GM12878 (cell line): Measurements from ENCODE around the gene GALNTL6. TPM values are rescaled to one million over a fixed set of nuclear protein-coding genes. Genes with fewer than 3 reads are reported as not detected.

Experiments
- ATAC-seq: fragments of 200-7000 bp; cut with Tn5 transposase; 3 replicates; pipeline ENCODE4 v1.9.1; 2020; ENCODE audit warnings: mild to moderate bottlenecking, moderate library complexity
- BruUV-seq: library from RNA; stranded (reverse); fragments of 400-500 nt; replicated peaks from 2 replicates; lab custom pipeline; 2021; lab: Mats Ljungman, UMichigan
- CTCF ChIA-PET: fragments of 300-600 bp; sonication (Branson Sonifier 250); formaldehyde crosslinking; extraction: SDS; loops from one replicate; lab custom pipeline; 2021; ENCODE audit warnings: inconsistent platforms; lab: Yijun Ruan, JAX
- POLR2A ChIA-PET: fragments of 350-600 bp; formaldehyde crosslinking; extraction: SDS; loops from one replicate; lab custom pipeline; 2021; ENCODE audit warnings: inconsistent platforms; lab: Charles Lee
- RAD21 ChIA-PET: fragments of 300-600 bp; sonication (Branson Sonifier 250); formaldehyde crosslinking; loops from one replicate; lab custom pipeline; 2023; ENCODE audit warnings: antibody characterized with exemption; ENCODE audit not compliant: unreplicated experiment; lab: Charles Lee
- SMC1A ChIA-PET: fragments of 300-600 bp; sonication (Branson Sonifier 250); formaldehyde crosslinking; loops from one replicate; lab custom pipeline; 2023; ENCODE audit not compliant: unreplicated experiment, uncharacterized antibody; lab: Charles Lee
- DNase-seq: peaks from one replicate; pipeline ENCODE4 v3.0.0-alpha.2; 2011; ENCODE audit warnings: low read depth, low spot score
- FAIRE-seq: peaks from 3 replicates; lab custom pipeline; 2011; peaks lifted over from hg19 to GRCh38; lab: Jason Lieb, UNC
- H2AFZ ChIP-seq: 2 replicates; pipeline ENCODE4 v1.6.0; 2011; ENCODE audit warnings: low read depth, low read length, control low read depth; ENCODE audit not compliant: control insufficient read depth
- H3K27ac ChIP-seq: 2 replicates; pipeline ENCODE4 v1.5.1; 2011; ENCODE audit warnings: control low read depth; ENCODE audit not compliant: control insufficient read depth, insufficient read depth
- H3K27me3 ChIP-seq, 2 experiments: replicated peaks in 1 of 2; 2 replicates each; pipeline versions ENCODE4 v1.6.0 to v1.6.1; 2011; ENCODE audit warnings: low read length in 1 of 2; ENCODE audit not compliant: control insufficient read depth in 2 of 2, insufficient read depth in 2 of 2
- H3K36me3 ChIP-seq, 2 experiments: 2 replicates each; pipeline ENCODE4 v1.5.1; 2011; ENCODE audit warnings: low read length in 1 of 2; ENCODE audit not compliant: control insufficient read depth in 2 of 2, insufficient read depth in 2 of 2
- H3K4me1 ChIP-seq: 2 replicates; pipeline ENCODE4 v1.6.1; 2011; ENCODE audit warnings: mild to moderate bottlenecking, low read length, moderate library complexity, mixed read lengths; ENCODE audit not compliant: control insufficient read depth, insufficient read depth
- H3K4me2 ChIP-seq: 2 replicates; pipeline ENCODE4 v1.6.0; 2011; ENCODE audit warnings: control low read depth; ENCODE audit not compliant: control insufficient read depth, insufficient read depth
- H3K4me3 ChIP-seq: fragments of 200-600 bp; sonication (generic); 2 replicates; pipeline ENCODE4 v1.5.1; 2016
- H3K79me2 ChIP-seq: 2 replicates; pipeline ENCODE4 v1.6.0; 2011; ENCODE audit warnings: low read length; ENCODE audit not compliant: control insufficient read depth, insufficient read depth
- H3K9ac ChIP-seq: 2 replicates; pipeline ENCODE4 v1.8.0; 2011; ENCODE audit warnings: low read length, control low read depth, mixed read lengths; ENCODE audit not compliant: control insufficient read depth, insufficient read depth
- H3K9me3 ChIP-seq: replicated peaks from 3 replicates; pipeline ENCODE4 v1.5.1; 2011; ENCODE audit warnings: mild to moderate bottlenecking, low read length; ENCODE audit not compliant: control insufficient read depth, insufficient read depth
- H4K20me1 ChIP-seq: 2 replicates; pipeline ENCODE4 v1.6.0; 2011; ENCODE audit not compliant: control insufficient read depth, insufficient read depth
- MTA2 ChIP-seq: fragments of 450-650 bp; IDR thresholded peaks from 2 replicates; pipeline ENCODE4 v1.6.1; 2016; ENCODE audit warnings: low read depth, mild to moderate bottlenecking, moderate library complexity
- PML ChIP-seq: IDR thresholded peaks from 2 replicates; pipeline ENCODE4 v1.6.1; 2012; ENCODE audit warnings: low read length, inconsistent platforms
- TCF12 ChIP-seq: IDR thresholded peaks from 2 replicates; pipeline ENCODE4 v1.6.1; 2011; ENCODE audit warnings: low read depth, mild to moderate bottlenecking, low read length
- WGBS: methylation state at CpG from one replicate; pipeline ENCODE4 v1.1.6; 2016; ENCODE audit warnings: low lambda C conversion rate; ENCODE audit not compliant: insufficient replicate concordance, insufficient coverage; ENCODE audit errors: missing lambda C conversion rate; 5-methylcytosine and 5-hydroxymethylcytosine counted together
- in situ Hi-C: fragments of 300-500 bp; cut with MboI; formaldehyde crosslinking; loops from 9 replicates; pipeline ENCODE4 v1.14.3; 2018; ENCODE audit warnings: mixed read lengths
- intact Hi-C: fragments of 100-400 bp; cut with micrococcal nuclease; formaldehyde crosslinking; loops from one replicate; pipeline ENCODE4 v1.14.2; 2022; ENCODE audit not compliant: unreplicated experiment
- polyA plus RNA-seq, 11 experiments: library from polyadenylated mRNA; depleted of rRNA in 4 of 11; unstranded in 6 of 11; stranded (reverse) in 5 of 11; fragments of >200 nt; fragmentation: Nextera tagmentation in 4 of 11; fragmentation: Illumina TruSeq in 1 of 11; extraction: Ambion mirVana in 4 of 11; extraction: Trizol in 1 of 11; gene quantifications; 1 replicate in 1 of 11; 2 replicates in 10 of 11; pipeline versions ENCODE4 v1.2.1 to v1.2.3, GENCODE V29; 2011 to 2016; ENCODE audit warnings: inconsistent platforms in 2 of 11, missing spikeins in 2 of 11, low read depth in 1 of 11
- total RNA-seq, 4 experiments: library from RNA; depleted of rRNA in 3 of 4; stranded (reverse); fragments of >200 nt in 3 of 4; fragmentation: Illumina TruSeq in 1 of 4; extraction: Trizol in 1 of 4; gene quantifications; 2 replicates each; pipeline versions ENCODE4 v1.2.1 to v1.2.3, GENCODE V29; 2013 to 2021
- TF ChIP-seq, protein P1 (sequence below): IDR thresholded peaks from 2 replicates; pipeline ENCODE4 v1.6.1; 2012; ENCODE audit warnings: low read depth, low read length, improper control_type of control experiment
- TF ChIP-seq, protein P2 (sequence below): fragments of 150-350 bp; IDR thresholded peaks from 2 replicates; pipeline ENCODE4 v1.6.1; 2014; ENCODE audit warnings: mild to moderate bottlenecking, low read depth, low read length
- TF ChIP-seq, protein P3 (sequence below): fragments of 450-650 bp; IDR thresholded peaks from 2 replicates; pipeline ENCODE4 v1.6.1; 2017; ENCODE audit warnings: borderline replicate concordance

GALNTL6 gene
- total and polyA plus RNA-seq, 10 of the 15 experiments (the other 5 are each of a cell fraction or from before 2014, with no cell fraction given), result 0.01 to 0.29 TPM; not detected in 8

DNA sequence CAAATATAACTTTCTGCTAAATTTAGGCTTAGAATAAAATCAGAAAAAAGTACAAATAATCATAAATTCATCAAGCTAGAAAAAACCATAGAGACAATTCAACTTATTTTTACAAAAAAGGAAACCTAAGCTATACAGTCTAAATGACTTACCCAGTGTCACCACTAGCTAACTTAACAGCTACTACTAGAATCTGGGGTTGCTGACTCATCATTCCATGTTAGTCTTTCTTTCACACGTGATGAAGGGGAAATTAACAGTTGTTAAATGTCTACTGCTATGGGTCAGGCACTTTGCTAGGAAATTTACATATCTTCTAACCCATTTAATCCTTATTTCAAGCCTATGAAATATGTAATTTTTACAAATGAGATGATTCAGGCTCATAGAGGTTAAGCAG is 1006.1 kb downstream of the GALNTL6 start (continued):
- TF ChIP-seq, protein P1, sequence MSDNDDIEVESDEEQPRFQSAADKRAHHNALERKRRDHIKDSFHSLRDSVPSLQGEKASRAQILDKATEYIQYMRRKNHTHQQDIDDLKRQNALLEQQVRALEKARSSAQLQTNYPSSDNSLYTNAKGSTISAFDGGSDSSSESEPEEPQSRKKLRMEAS, result no peak
- TF ChIP-seq MTA2 (no peak), PML (no peak)
- TF ChIP-seq, protein P2, sequence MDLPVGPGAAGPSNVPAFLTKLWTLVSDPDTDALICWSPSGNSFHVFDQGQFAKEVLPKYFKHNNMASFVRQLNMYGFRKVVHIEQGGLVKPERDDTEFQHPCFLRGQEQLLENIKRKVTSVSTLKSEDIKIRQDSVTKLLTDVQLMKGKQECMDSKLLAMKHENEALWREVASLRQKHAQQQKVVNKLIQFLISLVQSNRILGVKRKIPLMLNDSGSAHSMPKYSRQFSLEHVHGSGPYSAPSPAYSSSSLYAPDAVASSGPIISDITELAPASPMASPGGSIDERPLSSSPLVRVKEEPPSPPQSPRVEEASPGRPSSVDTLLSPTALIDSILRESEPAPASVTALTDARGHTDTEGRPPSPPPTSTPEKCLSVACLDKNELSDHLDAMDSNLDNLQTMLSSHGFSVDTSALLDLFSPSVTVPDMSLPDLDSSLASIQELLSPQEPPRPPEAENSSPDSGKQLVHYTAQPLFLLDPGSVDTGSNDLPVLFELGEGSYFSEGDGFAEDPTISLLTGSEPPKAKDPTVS, result no peak
- TF ChIP-seq, all 136 proteins: peak for 0

DNA sequence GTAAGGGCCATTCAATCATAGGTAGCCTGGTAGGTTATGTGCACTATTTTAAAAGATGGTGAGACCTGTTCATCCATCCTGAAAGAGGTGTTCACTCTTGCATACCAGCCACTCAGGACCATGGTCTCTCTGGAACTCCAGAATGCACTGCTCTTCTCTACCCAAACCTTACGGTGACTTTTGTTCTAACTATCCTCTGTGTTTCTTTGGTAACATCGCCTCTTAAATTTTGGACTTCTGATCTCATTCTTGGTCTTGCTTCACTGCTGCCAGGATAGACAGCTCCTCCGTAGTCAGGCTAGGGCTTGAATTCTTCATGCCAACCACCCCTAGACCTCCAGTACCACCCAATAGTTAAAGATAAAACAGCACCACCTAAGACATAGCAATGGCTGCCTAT is 1009.1 kb downstream of the GALNTL6 start:
- in situ Hi-C loops, result no loop called here
- ATAC-seq, result no peak

More for the DNA sequence above, 1009.1 kb downstream of the GALNTL6 start:
- Histone ChIP-seq H3K36me3 (no peaks in the 10 kb centered on the region), H3K79me2 (no peaks in the 10 kb centered on the region), H3K9me3 (no peaks in the 10 kb centered on the region), H3K4me3 (no peak overlapping the region), H3K4me2 (no peak overlapping the region), H3K27ac (no peak overlapping the region), H2AFZ (no peak overlapping the region), H4K20me1 (no peaks in the 10 kb centered on the region), H3K27me3 (no peaks in the 10 kb centered on the region; a peak in 1 of 4 replicates), H3K4me1 (no peaks in the 10 kb centered on the region), H3K9ac (no peak overlapping the region)
- FAIRE-seq (no peak), DNase-seq (no peak)
- WGBS, result 43% methylated on average over 3 of the region's 3 CpGs
- CTCF ChIA-PET, result no interaction called here
- POLR2A ChIA-PET, result no interaction called here
- RAD21 ChIA-PET, result no interaction called here
- BruUV-seq, result no TSS peak
- SMC1A ChIA-PET, result no interaction called here
- TF ChIP-seq TCF12, result no peak
- TF ChIP-seq, protein P3, sequence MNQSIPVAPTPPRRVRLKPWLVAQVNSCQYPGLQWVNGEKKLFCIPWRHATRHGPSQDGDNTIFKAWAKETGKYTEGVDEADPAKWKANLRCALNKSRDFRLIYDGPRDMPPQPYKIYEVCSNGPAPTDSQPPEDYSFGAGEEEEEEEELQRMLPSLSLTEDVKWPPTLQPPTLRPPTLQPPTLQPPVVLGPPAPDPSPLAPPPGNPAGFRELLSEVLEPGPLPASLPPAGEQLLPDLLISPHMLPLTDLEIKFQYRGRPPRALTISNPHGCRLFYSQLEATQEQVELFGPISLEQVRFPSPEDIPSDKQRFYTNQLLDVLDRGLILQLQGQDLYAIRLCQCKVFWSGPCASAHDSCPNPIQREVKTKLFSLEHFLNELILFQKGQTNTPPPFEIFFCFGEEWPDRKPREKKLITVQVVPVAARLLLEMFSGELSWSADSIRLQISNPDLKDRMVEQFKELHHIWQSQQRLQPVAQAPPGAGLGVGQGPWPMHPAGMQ, result no peak
- intact Hi-C loops, result no loop called here
